ENCODE results near the gene KRT72.

The KRT72 gene

GRCh38 chr12:52634266-52635056 is 33.2 kb upstream of the KRT72 start:
- peak overlapping the region; percentile 73 for H3K27ac Mint-ChIP-seq
- no peaks in the 10 kb centered on the region for H3K36me3 Mint-ChIP-seq
- no peaks in the 10 kb centered on the region for H3K9me3 Mint-ChIP-seq
- H3K4me3 Mint-ChIP-seq, result no peak overlapping the region
- H3K27me3 Mint-ChIP-seq, result no peaks in the 10 kb centered on the region
- H3K4me1 Mint-ChIP-seq, result peaks cover 78% of the 10 kb centered on the region

GRCh38 chr12:52633383-52633782 is 32.1 kb upstream of the KRT72 start:
- Mint-ChIP-seq H3K4me1 (peaks cover 84% of the 10 kb centered on the region), H3K4me3 (peak overlapping the region; percentile 59), H3K27ac (peak overlapping the region; percentile 89)

DNA sequence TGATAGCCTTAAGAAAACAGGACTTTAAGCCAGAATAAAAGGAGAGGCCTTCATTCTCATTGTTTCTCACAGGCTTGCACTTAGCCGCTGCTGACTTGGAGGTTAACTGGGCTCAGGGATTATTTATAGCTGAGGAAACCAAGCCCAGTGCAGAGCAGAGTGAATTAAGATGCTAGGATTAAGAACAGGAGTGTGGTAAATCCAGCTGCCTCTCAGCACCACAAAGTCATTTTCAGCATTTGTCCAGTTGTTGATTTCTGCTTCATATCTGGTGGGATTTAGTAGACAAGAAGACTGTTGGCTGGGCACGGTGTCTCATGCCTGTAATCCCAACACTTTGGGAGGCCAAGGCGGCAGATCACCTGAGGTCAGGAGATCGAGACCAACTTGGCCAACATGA is 31.4 kb upstream of the KRT72 start:
- H3K4me1 Mint-ChIP-seq, result peaks cover 87% of the 10 kb centered on the region
- no peaks in the 10 kb centered on the region for H3K27me3 Mint-ChIP-seq
- peak overlapping the region; percentile 89 for H3K27ac Mint-ChIP-seq

More at GRCh38 chr12:52633383-52633782, 32.1 kb upstream of the KRT72 start:
- Mint-ChIP-seq H3K36me3 (no peaks in the 10 kb centered on the region), H3K27me3 (no peaks in the 10 kb centered on the region), H3K9me3 (no peaks in the 10 kb centered on the region)

GRCh38 chr12:52631676-52632459 is 30.6 kb upstream of the KRT72 start:
- H3K36me3 Mint-ChIP-seq, result no peaks in the 10 kb centered on the region
- no peaks in the 10 kb centered on the region for H3K27me3 Mint-ChIP-seq
- H3K27ac Mint-ChIP-seq, result peak overlapping the region; percentile 92
- H3K9me3 Mint-ChIP-seq, result no peaks in the 10 kb centered on the region
- peaks cover 88% of the 10 kb centered on the region for H3K4me1 Mint-ChIP-seq
- H3K4me3 Mint-ChIP-seq, result peak overlapping the region; percentile 38

More for the DNA sequence above, 31.4 kb upstream of the KRT72 start:
- H3K9me3 Mint-ChIP-seq, result no peaks in the 10 kb centered on the region
- H3K4me3 Mint-ChIP-seq, result peak overlapping the region; percentile 59
- no peaks in the 10 kb centered on the region for H3K36me3 Mint-ChIP-seq

- Mint-ChIP-seq H3K4me3 (peak overlapping the region; percentile 76), H3K27ac (peak overlapping the region; percentile 93), H3K36me3 (no peaks in the 10 kb centered on the region), H3K4me1 (peaks cover 88% of the 10 kb centered on the region), H3K27me3 (no peaks in the 10 kb centered on the region), H3K9me3 (no peaks in the 10 kb centered on the region)
Observed at GRCh38 chr12:52631264-52631663, 30.0 kb upstream of the KRT72 start.

DNA sequence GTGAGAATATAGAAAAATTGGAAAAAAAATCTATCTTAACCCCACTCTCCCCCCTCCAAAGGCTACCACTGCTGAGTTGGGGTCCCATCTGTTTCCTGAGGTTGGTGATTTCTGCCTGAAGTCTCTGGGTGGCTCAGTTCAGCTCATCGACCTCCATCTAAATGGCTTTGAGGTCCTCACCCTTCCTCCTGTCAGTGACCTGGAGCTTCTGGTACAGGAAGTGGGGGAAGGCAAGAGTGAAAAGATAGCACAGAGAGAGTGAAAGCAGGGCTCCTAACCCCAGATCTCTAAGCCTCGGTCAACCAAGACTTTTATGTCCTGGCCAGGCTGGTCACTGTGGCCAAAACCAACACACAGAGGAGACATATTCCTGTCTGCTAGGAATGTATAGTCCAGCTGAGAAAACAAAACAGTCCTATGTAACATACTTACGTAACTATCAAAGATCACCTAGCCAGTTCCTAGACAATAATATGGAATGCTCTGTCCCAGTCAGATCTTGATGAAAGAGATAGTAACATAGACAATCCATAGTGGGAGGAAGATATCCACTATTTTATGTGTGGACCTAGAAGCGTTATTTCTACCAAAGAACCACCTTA is 29.4 kb upstream of the KRT72 start:
- Mint-ChIP-seq H3K4me1 (peaks cover 90% of the 10 kb centered on the region), H3K36me3 (no peaks in the 10 kb centered on the region), H3K27ac (peak overlapping the region; percentile 93), H3K4me3 (peak overlapping the region; percentile 76), H3K9me3 (no peaks in the 10 kb centered on the region), H3K27me3 (no peaks in the 10 kb centered on the region)

- peak overlapping the region; percentile 76 for H3K4me3 Mint-ChIP-seq
Observed at GRCh38 chr12:52630008-52630500, 28.8 kb upstream of the KRT72 start.

GRCh38 chr12:52629281-52630007 is 28.2 kb upstream of the KRT72 start:
- peak overlapping the region; percentile 86 for H3K27ac Mint-ChIP-seq

More at GRCh38 chr12:52630008-52630500, 28.8 kb upstream of the KRT72 start:
- H3K9me3 Mint-ChIP-seq, result no peaks in the 10 kb centered on the region
- no peaks in the 10 kb centered on the region for H3K27me3 Mint-ChIP-seq
- H3K36me3 Mint-ChIP-seq, result no peaks in the 10 kb centered on the region
- H3K4me1 Mint-ChIP-seq, result peaks cover 96% of the 10 kb centered on the region
- peak overlapping the region; percentile 86 for H3K27ac Mint-ChIP-seq

GRCh38 chr12:52628841-52629240 is 27.6 kb upstream of the KRT72 start:
- Mint-ChIP-seq H3K36me3 (no peaks in the 10 kb centered on the region), H3K27ac (peak overlapping the region; percentile 86), H3K27me3 (no peaks in the 10 kb centered on the region), H3K4me3 (peak overlapping the region; percentile 77), H3K4me1 (peaks cover 96% of the 10 kb centered on the region), H3K9me3 (no peaks in the 10 kb centered on the region)

More at GRCh38 chr12:52629281-52630007, 28.2 kb upstream of the KRT72 start:
- no peaks in the 10 kb centered on the region for H3K36me3 Mint-ChIP-seq
- no peaks in the 10 kb centered on the region for H3K9me3 Mint-ChIP-seq
- no peaks in the 10 kb centered on the region for H3K27me3 Mint-ChIP-seq
- peaks cover 96% of the 10 kb centered on the region for H3K4me1 Mint-ChIP-seq
- H3K4me3 Mint-ChIP-seq, result peak overlapping the region; percentile 76

- Mint-ChIP-seq H3K27me3 (no peaks in the 10 kb centered on the region), H3K4me3 (peak overlapping the region; percentile 77), H3K4me1 (peaks cover 93% of the 10 kb centered on the region), H3K9me3 (no peaks in the 10 kb centered on the region), H3K36me3 (peaks cover 1% of the 10 kb centered on the region), H3K27ac (peak overlapping the region; percentile 52)
Observed at GRCh38 chr12:52628111-52628507, 26.8 kb upstream of the KRT72 start.

DNA sequence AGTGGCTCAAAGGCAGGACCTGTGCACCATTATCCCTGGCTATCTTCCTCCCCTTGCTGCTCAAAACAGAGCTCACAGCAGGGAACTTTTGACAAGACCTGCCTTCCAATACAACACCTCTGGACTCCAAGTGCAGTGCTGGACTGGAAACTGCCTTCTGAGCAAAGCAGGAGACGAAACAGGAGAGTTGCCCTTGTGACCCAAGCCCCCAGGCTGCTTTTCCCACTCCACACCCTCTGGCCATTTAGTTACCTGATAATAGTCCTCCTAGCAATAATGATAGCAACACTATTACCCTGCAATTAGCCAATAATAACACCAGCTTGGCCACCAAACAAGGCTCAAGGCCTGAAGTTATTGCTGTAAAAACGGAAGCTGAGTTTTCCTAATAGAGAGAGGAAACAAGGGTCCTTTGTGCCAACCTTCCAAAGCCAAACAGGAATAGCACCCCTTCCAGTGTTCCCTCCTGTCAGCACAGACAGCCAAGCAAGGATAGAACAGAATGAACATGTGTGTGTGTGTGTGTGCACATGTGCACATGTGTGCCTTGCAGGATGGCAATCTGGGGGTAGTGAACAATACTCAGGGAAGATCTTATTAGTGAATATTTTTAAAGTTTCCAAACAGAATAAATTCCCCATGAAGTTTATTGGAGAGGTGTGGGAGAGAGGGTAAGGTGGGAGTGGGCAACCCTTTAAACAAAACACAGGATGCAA is 26.3 kb upstream of the KRT72 start:
- Mint-ChIP-seq H3K9me3 (no peaks in the 10 kb centered on the region), H3K27ac (peak overlapping the region; percentile 53), H3K4me1 (peaks cover 93% of the 10 kb centered on the region), H3K4me3 (peak overlapping the region; percentile 77), H3K27me3 (no peaks in the 10 kb centered on the region), H3K36me3 (peaks cover 1% of the 10 kb centered on the region)

DNA sequence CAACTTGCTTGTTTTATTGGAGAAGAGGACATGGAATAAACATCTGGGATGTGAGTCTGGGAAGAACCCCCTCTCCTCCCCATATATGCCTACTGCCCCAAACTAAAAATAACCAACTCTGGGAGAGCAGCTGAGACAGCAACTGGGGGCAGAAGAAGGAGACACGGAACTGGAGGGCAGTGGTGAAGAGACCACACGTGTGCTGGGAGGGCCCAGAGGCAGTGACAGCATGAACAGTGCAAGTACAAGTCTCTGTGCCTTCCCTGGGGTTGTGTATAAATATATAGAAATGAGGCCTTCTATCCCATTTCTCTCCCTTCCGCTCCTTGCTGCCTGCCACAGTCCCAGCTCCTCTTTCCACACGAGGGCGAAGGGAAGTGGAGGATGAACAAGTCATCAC is 21.1 kb upstream of the KRT72 start:
- peaks cover 1% of the 10 kb centered on the region for H3K36me3 Mint-ChIP-seq
- H3K27ac Mint-ChIP-seq, result no peak overlapping the region

DNA sequence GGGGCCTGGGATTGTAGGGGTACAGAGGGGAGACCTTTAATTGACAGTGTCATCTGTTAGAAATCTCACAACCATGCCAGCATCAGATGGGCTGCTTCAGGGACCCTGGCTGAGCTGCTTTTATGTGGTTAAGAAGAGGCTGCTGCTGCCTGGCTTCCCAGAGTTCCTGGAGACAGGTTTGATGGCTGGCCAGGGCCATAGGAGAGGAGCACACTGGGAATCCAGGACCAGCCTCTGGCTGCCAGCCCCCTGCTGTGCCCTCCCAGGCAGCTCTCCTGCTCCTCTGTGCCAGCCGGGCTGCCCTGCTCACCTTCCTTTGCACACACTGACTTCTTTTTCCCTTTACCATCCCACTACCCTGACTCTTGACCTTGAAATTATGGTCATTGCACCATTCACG is 17.6 kb upstream of the KRT72 start:
- H3K9me3 Mint-ChIP-seq, result no peaks in the 10 kb centered on the region
- H3K36me3 Mint-ChIP-seq, result peaks cover 1% of the 10 kb centered on the region
- H3K27me3 Mint-ChIP-seq, result no peaks in the 10 kb centered on the region
- H3K4me1 Mint-ChIP-seq, result peaks cover 98% of the 10 kb centered on the region
- H3K27ac Mint-ChIP-seq, result peak overlapping the region; percentile 4
- no peak overlapping the region for H3K4me3 Mint-ChIP-seq

More for the DNA sequence above, 21.1 kb upstream of the KRT72 start:
- Mint-ChIP-seq H3K9me3 (no peaks in the 10 kb centered on the region), H3K27me3 (no peaks in the 10 kb centered on the region), H3K4me3 (no peak overlapping the region), H3K4me1 (peaks cover 98% of the 10 kb centered on the region)

GRCh38 chr12:52618216-52618615 is 17.0 kb upstream of the KRT72 start, which contains the start of gene KRT73:
Gene KRT73 (minus strand): TSS chr12:52618559. CDS start chr12:52618524, 35 bp downstream.
- H3K27ac Mint-ChIP-seq, result peak within 1 kb of the TSS; percentile 80
- no peaks in the 10 kb centered on the region for H3K9me3 Mint-ChIP-seq
- H3K27me3 Mint-ChIP-seq, result no peaks in the 10 kb centered on the region
- no peaks in the 10 kb centered on the region for H3K36me3 Mint-ChIP-seq
- H3K4me1 Mint-ChIP-seq, result peaks cover 100% of the 10 kb centered on the region
- H3K4me3 Mint-ChIP-seq, result no peak within 1 kb of the TSS

All from activated naive CD4-positive, alpha-beta T cell treated with anti-CD3 and anti-CD28 coated beads, Interleukin-2, amount 50 U/mL, for 24 hours (primary cell).